K562 (cell line): ENCODE results near the gene DYDC1. TPM values are rescaled to one million over a fixed set of nuclear protein-coding genes. Genes with fewer than 3 reads are reported as not detected.

ENCODE experiments used
- ATAC-seq: fragments of 200-7000 bp; cut with Tn5 transposase; 3 replicates; pipeline ENCODE4 v1.9.1; 2020; ENCODE audit warnings: moderate library complexity
- BruUV-seq: library from RNA; stranded (reverse); fragments of 400-500 nt; replicated peaks from 2 replicates; lab custom pipeline; 2021; lab: Mats Ljungman, UMichigan
- CTCF ChIA-PET: fragments of 300-600 bp; formaldehyde crosslinking; extraction: SDS; loops from one replicate; lab custom pipeline; 2021; ENCODE audit warnings: low intra/inter-chr PET ratio; lab: Yijun Ruan, JAX
- POLR2A ChIA-PET: fragments of 300-600, 350-650 bp; sonication (Branson Sonifier 250); formaldehyde crosslinking; extraction: SDS; loops from one replicate; lab custom pipeline; 2021; ENCODE audit warnings: antibody characterized with exemption, inconsistent platforms; lab: Yijun Ruan, JAX
- DNase-seq, 4 experiments: peaks; one replicate each; pipeline versions ENCODE4 v3.0.0 to v3.0.0-alpha.2; 2011 to 2018; ENCODE audit warnings: low spot score in 3 of 4, mixed read lengths in 3 of 4; ENCODE audit errors: extremely low read depth in 1 of 4
- FAIRE-seq: peaks from 2 replicates; lab custom pipeline; 2011; peaks lifted over from hg19 to GRCh38; lab: Jason Lieb, UNC
- H2AFZ ChIP-seq: 2 replicates; pipeline ENCODE4 v1.6.0; 2011; ENCODE audit warnings: low read depth, low read length, control low read depth, inconsistent platforms
- H3K27ac ChIP-seq: fragments of 200-600 bp; 3 replicates; pipeline ENCODE4 v1.8.0; 2011; ENCODE audit warnings: low read depth, mild to moderate bottlenecking, control low read depth, inconsistent platforms, low read length, moderate library complexity, mixed read lengths; ENCODE audit errors: extremely low read depth
- H3K27me3 ChIP-seq, 2 experiments: fragments of 300-600 bp in 1 of 2; 2 replicates in 1 of 2; 3 replicates in 1 of 2; pipeline versions ENCODE4 v1.6.0 to v1.8.0; 2011; ENCODE audit warnings: inconsistent platforms in 2 of 2, low read length in 2 of 2, mild to moderate bottlenecking in 1 of 2, mixed read lengths in 1 of 2, moderate library complexity in 1 of 2; ENCODE audit not compliant: control insufficient read depth in 2 of 2, insufficient read depth in 2 of 2
- H3K36me3 ChIP-seq: fragments of 300-600 bp; 3 replicates; pipeline ENCODE4 v1.8.0; 2011; ENCODE audit warnings: mild to moderate bottlenecking, low read length, inconsistent platforms; ENCODE audit not compliant: control insufficient read depth, insufficient read depth
- H3K4me1 ChIP-seq, 2 experiments: fragments of 200-600 bp in 1 of 2; replicated peaks in 1 of 2; 2 replicates in 1 of 2; 3 replicates in 1 of 2; pipeline versions ENCODE4 v1.5.1 to v1.8.0; 2011; ENCODE audit warnings: inconsistent platforms in 2 of 2, low read length in 2 of 2, mild to moderate bottlenecking in 1 of 2, mixed read lengths in 1 of 2, moderate library complexity in 1 of 2; ENCODE audit not compliant: control insufficient read depth in 2 of 2, insufficient read depth in 2 of 2
- H3K4me2 ChIP-seq: 2 replicates; pipeline ENCODE4 v1.6.1; 2011; ENCODE audit warnings: low read length, control low read depth, inconsistent platforms, mixed read lengths; ENCODE audit not compliant: insufficient read depth
- H3K4me3 ChIP-seq: fragments of 200-600 bp; sonication (generic), shearing (Covaris generic); 2 replicates; pipeline ENCODE4 v1.5.1; 2016; ENCODE audit warnings: control low read depth, inconsistent platforms
- H3K79me2 ChIP-seq: fragments of 200-600 bp; 3 replicates; pipeline ENCODE4 v1.8.0; 2011; ENCODE audit warnings: low read length, inconsistent platforms; ENCODE audit not compliant: control insufficient read depth, insufficient read depth
- H3K9ac ChIP-seq, 2 experiments: 2 replicates each; pipeline versions ENCODE4 v1.6.0 to v1.6.1; 2011; ENCODE audit warnings: low read depth in 2 of 2, low read length in 2 of 2, control low read depth in 1 of 2, inconsistent platforms in 1 of 2, mild to moderate bottlenecking in 1 of 2, mixed read lengths in 1 of 2; ENCODE audit not compliant: insufficient read depth in 1 of 2
- H3K9me1 ChIP-seq: one replicate; pipeline ENCODE4 v1.6.0; 2011; ENCODE audit warnings: inconsistent platforms, mild to moderate bottlenecking, low read length, moderate library complexity; ENCODE audit not compliant: control insufficient read depth, insufficient read depth
- H3K9me3 ChIP-seq: replicated peaks from 2 replicates; pipeline ENCODE4 v1.5.1; 2011; ENCODE audit warnings: low read depth, low read length, inconsistent platforms; ENCODE audit not compliant: control insufficient read depth, insufficient read depth
- H4K20me1 ChIP-seq: replicated peaks from 2 replicates; pipeline ENCODE4 v1.6.1; 2011; ENCODE audit warnings: low read length, inconsistent platforms, mixed read lengths; ENCODE audit not compliant: control insufficient read depth, insufficient read depth
- CCAR2 ChIP-seq: fragments of 200-400 bp; formaldehyde crosslinking; IDR thresholded peaks from 2 replicates; pipeline ENCODE4 v1.6.1; 2017; ENCODE audit warnings: mild to moderate bottlenecking, low read depth, low read length
- CHD4 ChIP-seq: fragments of 200-600 bp; sonication (generic); IDR thresholded peaks from 3 replicates; pipeline ENCODE4 v1.6.1; 2012; ENCODE audit warnings: low read depth, mild to moderate bottlenecking, mixed read lengths, low read length, inconsistent platforms; ENCODE audit not compliant: insufficient read depth, insufficient replicate concordance, poor library complexity, severe bottlenecking
- ETV5 ChIP-seq: sonication (generic); formaldehyde crosslinking; IDR thresholded peaks from 2 replicates; pipeline ENCODE4 v1.4.0; 2020; ENCODE audit warnings: low read depth, mild to moderate bottlenecking, missing genetic modification reagents
- HNRNPLL ChIP-seq: fragments of 200-400 bp; formaldehyde crosslinking; IDR thresholded peaks from 2 replicates; pipeline ENCODE4 v1.6.1; 2017; ENCODE audit warnings: low read length, low read depth, mild to moderate bottlenecking; ENCODE audit not compliant: poor library complexity, severe bottlenecking
- MECOM ChIP-seq: fragments of 250-450 bp; sonication (Bioruptor Pico); IDR thresholded peaks from 2 replicates; pipeline ENCODE4 v1.8.0; 2022; ENCODE audit warnings: inconsistent platforms
- NR2C1 ChIP-seq, 2 experiments: fragments of 450-650 bp; IDR thresholded peaks; 2 replicates each; pipeline ENCODE4 v1.6.1; 2017; ENCODE audit warnings: mild to moderate bottlenecking in 2 of 2, antibody characterized with exemption in 1 of 2, inconsistent platforms in 1 of 2, missing compliant biosample characterization in 1 of 2, missing genetic modification characterization in 1 of 2
- OTX1 ChIP-seq: fragments of 450-650 bp; formaldehyde crosslinking; IDR thresholded peaks from 2 replicates; pipeline ENCODE4 v1.4.0; 2022; ENCODE audit warnings: mild to moderate bottlenecking
- SNRNP70 ChIP-seq: fragments of 200-400 bp; formaldehyde crosslinking; optimal IDR thresholded peaks from 2 replicates; pipeline ENCODE3; 2017; ENCODE audit warnings: low read depth, low read length
- ZNF134 ChIP-seq: fragments of 250-450 bp; sonication (Bioruptor Pico); conservative IDR thresholded peaks from 2 replicates; pipeline ENCODE4 v1.4.0; 2020
- WGBS: fragments of 100-300 bp; shearing (Covaris generic); methylation state at CpG from one replicate; pipeline ENCODE4 v1.1.6; 2016; ENCODE audit warnings: low coverage, mixed read lengths; ENCODE audit not compliant: insufficient coverage; ENCODE audit errors: missing lambda C conversion rate; 5-methylcytosine and 5-hydroxymethylcytosine counted together
- in situ Hi-C: fragments of 300-500 bp; cut with MboI; formaldehyde crosslinking; loops from 4 replicates; pipeline ENCODE4 v1.15.0; 2018; ENCODE audit warnings: inconsistent platforms, mixed read lengths
- intact Hi-C: fragments of 100-400 bp; cut with micrococcal nuclease; formaldehyde crosslinking; loops from 2 replicates; pipeline ENCODE4 v1.14.2; 2022
- polyA plus RNA-seq, 8 experiments: library from polyadenylated mRNA; depleted of rRNA in 4 of 8; stranded (reverse) in 5 of 8; unstranded in 3 of 8; fragments of >200 nt; fragmentation: Nextera tagmentation in 2 of 8; fragmentation: Illumina TruSeq in 1 of 8; extraction: Ambion mirVana in 2 of 8; extraction: Trizol in 1 of 8; gene quantifications; 2 replicates each; pipeline versions ENCODE4 v1.2.1 to v1.2.3, GENCODE V29; 2011 to 2014; ENCODE audit warnings: inconsistent platforms in 1 of 8, missing spikeins in 1 of 8
- total RNA-seq, 7 experiments: library from RNA; depleted of rRNA in 6 of 7; stranded (reverse); fragments of >200 nt in 6 of 7; fragmentation: Illumina TruSeq in 2 of 7; extraction: Trizol in 2 of 7; gene quantifications; 2 replicates each; pipeline versions ENCODE4 v1.2.1 to v1.2.3, GENCODE V29; 2011 to 2021; ENCODE audit warnings: low replicate concordance in 1 of 7
- TF ChIP-seq, protein P1 (sequence below): fragments of 250-450 bp; sonication (Bioruptor Pico); IDR thresholded peaks from 2 replicates; pipeline ENCODE4 v1.5.0; 2020; ENCODE audit warnings: mild to moderate bottlenecking, borderline replicate concordance
- TF ChIP-seq, protein P2 (sequence below): sonication (generic); formaldehyde crosslinking; IDR thresholded peaks from 2 replicates; pipeline ENCODE4 v1.9.0; 2022; ENCODE audit warnings: mild to moderate bottlenecking, missing genetic modification reagents
- TF ChIP-seq, protein P3 (sequence below): sonication (generic); formaldehyde crosslinking; IDR thresholded peaks from 2 replicates; pipeline ENCODE4 v1.8.0; 2023; ENCODE audit warnings: missing genetic modification reagents, mild to moderate bottlenecking, borderline replicate concordance

DYDC1 gene
- total and polyA plus RNA-seq, 9 of the 15 experiments (the other 6 are each of a cell fraction or from before 2014, with no cell fraction given): not detected

DNA sequence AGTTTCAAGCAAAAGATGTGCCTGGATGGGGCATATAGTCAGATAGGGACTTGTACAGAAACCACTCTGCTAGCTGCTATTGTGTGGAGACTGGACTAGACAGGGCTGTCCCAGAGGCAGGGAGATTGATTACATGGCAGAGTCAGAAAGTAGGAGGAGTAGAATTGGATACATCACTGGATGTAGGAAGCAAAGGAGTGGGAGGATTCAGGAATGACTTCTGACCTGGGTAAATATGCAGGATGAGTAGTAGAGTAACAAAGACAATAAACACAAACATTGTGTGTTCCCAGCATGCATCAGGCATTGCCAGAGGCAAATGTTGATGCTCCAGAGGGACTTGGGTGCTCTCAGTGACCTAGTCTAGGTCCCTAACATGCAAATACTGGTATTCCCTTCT, 36.2 kb downstream of the DYDC1 start (continued):
- TF ChIP-seq NR2C1 (IDR thresholded peaks at IDR 0.05) (no peak), NR2C1 (tag; IDR thresholded peaks at IDR 0.05) (no peak)

DNA sequence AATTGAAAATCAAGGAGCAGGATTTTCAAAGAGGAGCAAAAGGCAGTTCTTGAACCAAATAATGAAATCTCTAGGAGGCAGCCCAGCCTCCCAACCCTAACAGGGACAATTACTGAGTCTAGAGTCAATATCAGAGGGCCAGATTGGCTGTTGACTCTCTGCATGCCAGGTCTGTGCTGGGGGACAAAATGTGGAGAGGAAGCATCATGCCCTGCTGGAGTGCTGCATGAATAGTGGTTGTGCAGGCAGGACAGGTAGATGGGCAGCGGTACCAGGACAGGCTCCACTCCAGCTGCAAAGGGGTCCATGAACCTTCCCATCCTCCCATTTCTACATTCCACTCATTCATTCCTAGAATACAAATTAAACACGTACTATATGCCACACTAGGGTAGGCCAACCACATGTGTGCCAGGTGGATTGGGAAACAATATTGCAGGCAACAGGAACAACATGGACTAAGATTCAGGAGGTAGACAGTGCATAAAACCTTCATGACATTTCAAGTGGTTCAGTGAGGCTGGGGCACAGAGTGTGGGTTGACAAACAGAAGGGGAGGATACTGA, 36.7 kb downstream of the DYDC1 start:
- TF ChIP-seq SNRNP70 (no peak), OTX1 (no peak), HNRNPLL (no peak), ZNF134 (CRISPR knock-in tag) (no peak), ETV5 (no peak), MECOM (no peak), CHD4 (no peak), CCAR2 (no peak)
- TF ChIP-seq, protein P1, sequence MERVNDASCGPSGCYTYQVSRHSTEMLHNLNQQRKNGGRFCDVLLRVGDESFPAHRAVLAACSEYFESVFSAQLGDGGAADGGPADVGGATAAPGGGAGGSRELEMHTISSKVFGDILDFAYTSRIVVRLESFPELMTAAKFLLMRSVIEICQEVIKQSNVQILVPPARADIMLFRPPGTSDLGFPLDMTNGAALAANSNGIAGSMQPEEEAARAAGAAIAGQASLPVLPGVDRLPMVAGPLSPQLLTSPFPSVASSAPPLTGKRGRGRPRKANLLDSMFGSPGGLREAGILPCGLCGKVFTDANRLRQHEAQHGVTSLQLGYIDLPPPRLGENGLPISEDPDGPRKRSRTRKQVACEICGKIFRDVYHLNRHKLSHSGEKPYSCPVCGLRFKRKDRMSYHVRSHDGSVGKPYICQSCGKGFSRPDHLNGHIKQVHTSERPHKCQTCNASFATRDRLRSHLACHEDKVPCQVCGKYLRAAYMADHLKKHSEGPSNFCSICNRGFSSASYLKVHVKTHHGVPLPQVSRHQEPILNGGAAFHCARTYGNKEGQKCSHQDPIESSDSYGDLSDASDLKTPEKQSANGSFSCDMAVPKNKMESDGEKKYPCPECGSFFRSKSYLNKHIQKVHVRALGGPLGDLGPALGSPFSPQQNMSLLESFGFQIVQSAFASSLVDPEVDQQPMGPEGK (CRISPR knock-in tag): no peak
- TF ChIP-seq, protein P2, sequence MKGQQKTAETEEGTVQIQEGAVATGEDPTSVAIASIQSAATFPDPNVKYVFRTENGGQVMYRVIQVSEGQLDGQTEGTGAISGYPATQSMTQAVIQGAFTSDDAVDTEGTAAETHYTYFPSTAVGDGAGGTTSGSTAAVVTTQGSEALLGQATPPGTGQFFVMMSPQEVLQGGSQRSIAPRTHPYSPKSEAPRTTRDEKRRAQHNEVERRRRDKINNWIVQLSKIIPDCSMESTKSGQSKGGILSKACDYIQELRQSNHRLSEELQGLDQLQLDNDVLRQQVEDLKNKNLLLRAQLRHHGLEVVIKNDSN (CRISPR knock-in tag): no peak
- TF ChIP-seq, protein P3, sequence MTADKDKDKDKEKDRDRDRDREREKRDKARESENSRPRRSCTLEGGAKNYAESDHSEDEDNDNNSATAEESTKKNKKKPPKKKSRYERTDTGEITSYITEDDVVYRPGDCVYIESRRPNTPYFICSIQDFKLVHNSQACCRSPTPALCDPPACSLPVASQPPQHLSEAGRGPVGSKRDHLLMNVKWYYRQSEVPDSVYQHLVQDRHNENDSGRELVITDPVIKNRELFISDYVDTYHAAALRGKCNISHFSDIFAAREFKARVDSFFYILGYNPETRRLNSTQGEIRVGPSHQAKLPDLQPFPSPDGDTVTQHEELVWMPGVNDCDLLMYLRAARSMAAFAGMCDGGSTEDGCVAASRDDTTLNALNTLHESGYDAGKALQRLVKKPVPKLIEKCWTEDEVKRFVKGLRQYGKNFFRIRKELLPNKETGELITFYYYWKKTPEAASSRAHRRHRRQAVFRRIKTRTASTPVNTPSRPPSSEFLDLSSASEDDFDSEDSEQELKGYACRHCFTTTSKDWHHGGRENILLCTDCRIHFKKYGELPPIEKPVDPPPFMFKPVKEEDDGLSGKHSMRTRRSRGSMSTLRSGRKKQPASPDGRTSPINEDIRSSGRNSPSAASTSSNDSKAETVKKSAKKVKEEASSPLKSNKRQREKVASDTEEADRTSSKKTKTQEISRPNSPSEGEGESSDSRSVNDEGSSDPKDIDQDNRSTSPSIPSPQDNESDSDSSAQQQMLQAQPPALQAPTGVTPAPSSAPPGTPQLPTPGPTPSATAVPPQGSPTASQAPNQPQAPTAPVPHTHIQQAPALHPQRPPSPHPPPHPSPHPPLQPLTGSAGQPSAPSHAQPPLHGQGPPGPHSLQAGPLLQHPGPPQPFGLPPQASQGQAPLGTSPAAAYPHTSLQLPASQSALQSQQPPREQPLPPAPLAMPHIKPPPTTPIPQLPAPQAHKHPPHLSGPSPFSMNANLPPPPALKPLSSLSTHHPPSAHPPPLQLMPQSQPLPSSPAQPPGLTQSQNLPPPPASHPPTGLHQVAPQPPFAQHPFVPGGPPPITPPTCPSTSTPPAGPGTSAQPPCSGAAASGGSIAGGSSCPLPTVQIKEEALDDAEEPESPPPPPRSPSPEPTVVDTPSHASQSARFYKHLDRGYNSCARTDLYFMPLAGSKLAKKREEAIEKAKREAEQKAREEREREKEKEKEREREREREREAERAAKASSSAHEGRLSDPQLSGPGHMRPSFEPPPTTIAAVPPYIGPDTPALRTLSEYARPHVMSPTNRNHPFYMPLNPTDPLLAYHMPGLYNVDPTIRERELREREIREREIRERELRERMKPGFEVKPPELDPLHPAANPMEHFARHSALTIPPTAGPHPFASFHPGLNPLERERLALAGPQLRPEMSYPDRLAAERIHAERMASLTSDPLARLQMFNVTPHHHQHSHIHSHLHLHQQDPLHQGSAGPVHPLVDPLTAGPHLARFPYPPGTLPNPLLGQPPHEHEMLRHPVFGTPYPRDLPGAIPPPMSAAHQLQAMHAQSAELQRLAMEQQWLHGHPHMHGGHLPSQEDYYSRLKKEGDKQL: no peak
- POLR2A ChIA-PET: interaction anchor here (0.6 kb wide), 1 partner anchor 125 kb away, joined by 3 read pairs; no protein-coding TSS in a partner anchor
- DNase-seq (no peak), ATAC-seq (no peak), FAIRE-seq (no peak)
- CTCF ChIA-PET: no interaction called here
- Histone ChIP-seq H3K79me2 (no peaks in the 10 kb centered on the region), H2AFZ (no peak overlapping the region), H3K27ac (no peak overlapping the region), H4K20me1 (no peaks in the 10 kb centered on the region), H3K9ac (no peak overlapping the region), H3K4me1 (peaks cover 0 to 6% of the 10 kb centered on the region in 2 experiments; a peak in 2 of 5 replicates), H3K4me2 (no peak overlapping the region), H3K27me3 (peaks cover 3 to 15% of the 10 kb centered on the region in 2 experiments; a peak in 2 of 5 replicates), H3K9me1 (no peaks in the 10 kb centered on the region), H3K9me3 (no peaks in the 10 kb centered on the region), H3K4me3 (no peak overlapping the region), H3K36me3 (no peaks in the 10 kb centered on the region)
- intact Hi-C loops: no loop called here
- BruUV-seq: no TSS peak
- in situ Hi-C loops: no loop called here
- WGBS: 0% methylated on average over 2 of the region's 2 CpGs
